ENCODE measurements around the gene LRRTM4.

LRRTM4 gene

DNA sequence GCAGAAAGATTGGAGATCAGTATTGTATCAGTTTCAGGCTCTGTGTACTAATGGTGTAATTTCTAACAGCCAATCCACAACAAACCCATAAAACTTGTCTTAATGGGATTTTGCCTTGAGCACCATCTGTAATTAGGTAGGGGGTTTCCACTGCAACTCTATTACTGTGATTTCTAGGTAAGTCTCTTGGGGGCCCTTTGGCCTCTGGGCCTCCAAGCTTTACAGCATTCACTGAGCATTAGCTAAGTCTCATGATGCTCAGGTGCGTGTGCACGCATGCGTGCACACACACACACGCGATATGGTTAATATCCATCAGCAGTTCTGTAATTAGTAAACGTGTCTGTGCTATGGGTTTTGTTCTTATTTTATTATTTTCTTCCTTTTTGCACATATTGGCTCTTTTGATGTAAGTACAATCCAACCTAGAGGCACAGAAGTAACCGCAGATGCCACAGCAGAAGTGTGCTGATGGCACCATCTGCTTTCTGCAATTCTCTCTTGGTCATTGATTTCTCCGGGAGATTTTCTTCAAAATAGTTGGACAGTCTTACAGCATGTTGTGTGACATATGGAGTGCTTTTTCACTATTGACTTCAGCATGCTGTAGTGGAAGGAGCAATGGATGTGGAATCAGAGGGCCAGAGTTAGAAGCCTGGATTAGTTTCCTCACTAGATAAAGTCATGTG is 592.0 kb downstream of the LRRTM4 start:
- no peak overlapping the region for H3K27ac Mint-ChIP-seq
- H3K9me3 Mint-ChIP-seq = no peaks in the 10 kb centered on the region
- H3K36me3 Mint-ChIP-seq = no peaks in the 10 kb centered on the region
- no peaks in the 10 kb centered on the region for H3K4me1 Mint-ChIP-seq
- H3K4me3 Mint-ChIP-seq = no peak overlapping the region
- no peaks in the 10 kb centered on the region for H3K27me3 Mint-ChIP-seq

DNA sequence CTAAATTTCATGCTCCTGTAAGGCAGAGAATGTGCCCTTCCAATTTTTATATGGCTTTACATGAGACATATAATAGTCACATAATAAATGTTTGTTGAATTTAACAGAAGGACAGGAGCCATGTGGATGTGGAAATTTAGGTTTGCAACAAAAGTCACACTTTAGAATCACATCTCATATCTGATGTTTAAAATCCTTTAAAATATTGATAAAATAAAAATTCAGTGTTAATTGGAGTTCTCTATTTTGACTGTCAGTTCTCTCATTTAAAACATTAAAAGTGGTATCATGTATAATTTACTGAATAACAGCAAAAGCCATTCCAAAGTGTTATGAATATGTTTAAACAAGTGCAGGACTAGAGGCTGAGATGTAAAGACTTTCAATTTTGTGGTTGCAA is 594.1 kb downstream of the LRRTM4 start:
- H3K9me3 Mint-ChIP-seq = no peaks in the 10 kb centered on the region
- no peak overlapping the region for H3K27ac Mint-ChIP-seq
- H3K27me3 Mint-ChIP-seq = no peaks in the 10 kb centered on the region
- H3K4me1 Mint-ChIP-seq = no peaks in the 10 kb centered on the region
- H3K4me3 Mint-ChIP-seq = no peak overlapping the region
- H3K36me3 Mint-ChIP-seq = no peaks in the 10 kb centered on the region

DNA sequence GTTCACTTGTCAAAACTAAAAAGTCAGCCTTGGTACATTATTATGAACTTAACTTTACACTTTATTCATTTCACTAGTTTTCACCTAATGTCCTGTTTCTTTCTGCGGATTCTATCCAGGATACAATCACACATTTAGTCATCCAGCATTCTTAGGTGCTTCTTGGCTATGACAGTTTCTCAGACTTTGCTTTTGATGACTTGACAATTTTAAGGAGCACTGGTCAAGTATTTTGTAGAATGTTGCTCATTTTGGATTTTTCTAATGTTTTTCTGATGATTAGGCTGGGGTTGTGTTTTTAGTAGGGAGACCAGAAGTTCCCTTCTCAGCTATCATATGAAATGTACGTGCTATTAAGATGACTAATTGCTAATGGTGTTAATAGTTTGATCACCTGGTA is 601.2 kb downstream of the LRRTM4 start:
- Mint-ChIP-seq H3K27ac (no peak overlapping the region), H3K4me3 (no peak overlapping the region), H3K27me3 (no peaks in the 10 kb centered on the region)

DNA sequence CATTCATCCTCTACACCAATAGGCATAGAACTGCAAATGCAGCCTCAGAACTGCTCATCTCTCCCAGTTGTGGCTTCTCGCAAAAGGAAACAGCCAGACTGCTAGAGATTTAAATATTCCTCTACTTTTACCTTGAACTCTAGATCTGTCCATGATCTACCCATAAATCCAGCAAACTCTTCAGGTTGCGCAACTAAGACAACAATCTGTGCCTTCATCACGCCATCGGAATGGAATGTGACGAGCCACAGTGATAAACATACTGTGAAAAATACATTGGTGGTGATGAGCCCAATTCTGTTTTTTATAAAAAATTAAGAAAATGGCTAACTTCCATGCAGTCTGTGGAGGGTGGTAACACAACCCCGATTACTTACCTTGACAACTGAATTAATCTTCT is 626.7 kb downstream of the LRRTM4 start:
- no peaks in the 10 kb centered on the region for H3K4me1 Mint-ChIP-seq
- H3K9me3 Mint-ChIP-seq = peaks cover 12% of the 10 kb centered on the region
- no peaks in the 10 kb centered on the region for H3K36me3 Mint-ChIP-seq
- H3K27me3 Mint-ChIP-seq = no peaks in the 10 kb centered on the region
- H3K4me3 Mint-ChIP-seq = no peak overlapping the region
- no peak overlapping the region for H3K27ac Mint-ChIP-seq

More for the DNA sequence above, 601.2 kb downstream of the LRRTM4 start:
- no peaks in the 10 kb centered on the region for H3K9me3 Mint-ChIP-seq
- H3K36me3 Mint-ChIP-seq = no peaks in the 10 kb centered on the region
- H3K4me1 Mint-ChIP-seq = no peaks in the 10 kb centered on the region

DNA sequence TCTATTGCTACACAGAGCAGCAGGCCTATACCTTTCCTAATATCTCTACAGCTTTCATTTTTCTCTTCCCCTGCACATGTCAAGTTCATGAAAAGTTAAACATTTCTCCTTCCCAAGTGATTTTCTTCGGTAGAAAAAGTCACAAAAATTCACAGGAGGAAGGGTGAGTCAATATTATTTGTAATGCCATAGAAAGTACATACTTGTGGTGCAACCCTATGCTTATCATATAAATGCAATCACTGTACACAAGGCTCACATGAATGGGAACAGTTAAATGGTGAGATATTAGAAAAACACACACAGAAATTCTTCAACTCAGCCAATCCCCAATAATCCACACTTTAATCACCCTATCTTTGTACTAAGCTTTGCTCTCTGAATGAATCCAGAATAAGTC is 651.6 kb downstream of the LRRTM4 start:
- Mint-ChIP-seq H3K27me3 (no peaks in the 10 kb centered on the region), H3K9me3 (peaks cover 9% of the 10 kb centered on the region), H3K4me1 (no peaks in the 10 kb centered on the region), H3K36me3 (no peaks in the 10 kb centered on the region), H3K27ac (no peak overlapping the region), H3K4me3 (no peak overlapping the region)

DNA sequence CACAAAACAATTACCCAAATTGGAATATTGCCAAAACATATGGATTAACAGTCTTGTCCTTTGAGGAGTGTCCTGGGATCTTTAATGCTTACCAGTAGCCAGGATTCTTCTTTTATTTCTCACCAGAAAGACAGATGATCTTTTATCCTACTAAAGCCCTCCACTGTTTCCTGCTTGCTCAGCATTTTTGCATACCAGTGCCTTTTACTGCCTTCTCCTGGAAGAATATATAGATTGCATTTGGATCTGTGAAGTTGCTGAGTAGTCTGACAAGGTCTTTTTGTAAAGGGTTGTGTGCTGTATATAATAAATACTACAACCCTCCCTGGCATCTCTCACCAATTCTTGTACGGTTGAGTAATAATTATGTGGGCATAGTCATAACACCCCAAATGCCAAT is 652.2 kb downstream of the LRRTM4 start:
- peaks cover 9% of the 10 kb centered on the region for H3K9me3 Mint-ChIP-seq
- H3K36me3 Mint-ChIP-seq = no peaks in the 10 kb centered on the region
- H3K4me1 Mint-ChIP-seq = no peaks in the 10 kb centered on the region
- H3K27me3 Mint-ChIP-seq = no peaks in the 10 kb centered on the region
- no peak overlapping the region for H3K27ac Mint-ChIP-seq
- no peak overlapping the region for H3K4me3 Mint-ChIP-seq

DNA sequence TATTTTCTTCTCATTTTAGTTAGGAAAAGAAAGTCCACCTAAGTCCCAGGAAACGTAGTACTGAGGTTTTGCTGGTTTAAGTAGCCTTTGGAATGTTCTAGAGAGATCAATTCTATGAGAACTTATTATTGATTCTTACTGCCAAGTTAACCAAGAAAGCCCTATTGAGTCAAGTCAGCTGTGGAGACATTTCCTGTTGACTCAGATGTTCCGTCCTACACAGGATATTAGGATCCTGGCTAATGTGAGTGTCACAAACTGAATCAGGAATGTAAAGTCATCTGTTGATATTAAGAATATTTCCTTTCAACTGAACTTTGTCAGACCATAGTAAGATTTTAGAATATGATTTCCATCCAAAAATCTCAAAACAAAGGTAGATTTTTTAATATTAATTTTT is 654.3 kb downstream of the LRRTM4 start:
- Mint-ChIP-seq H3K9me3 (peaks cover 7% of the 10 kb centered on the region), H3K4me1 (no peaks in the 10 kb centered on the region), H3K36me3 (no peaks in the 10 kb centered on the region), H3K4me3 (no peak overlapping the region), H3K27ac (no peak overlapping the region), H3K27me3 (no peaks in the 10 kb centered on the region)

DNA sequence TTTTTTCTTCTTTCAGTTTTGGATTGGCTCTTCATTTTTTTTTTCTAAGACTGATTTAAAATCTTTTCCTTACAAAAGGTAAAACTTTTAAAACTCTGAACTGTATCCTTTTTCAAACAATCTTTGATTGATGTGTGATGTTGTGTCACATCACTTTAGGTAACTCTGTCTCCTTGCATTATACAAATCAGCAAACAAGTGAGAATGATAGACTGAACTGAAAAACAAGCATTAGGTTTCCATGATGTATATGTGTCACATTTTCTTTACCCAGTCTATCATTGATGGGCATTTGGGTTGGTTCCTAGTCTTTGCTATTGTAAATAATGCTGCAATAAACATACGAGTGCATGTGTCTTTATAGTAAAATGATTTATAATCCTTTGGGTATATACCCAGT is 655.7 kb downstream of the LRRTM4 start:
- Mint-ChIP-seq H3K36me3 (no peaks in the 10 kb centered on the region), H3K27ac (no peak overlapping the region), H3K27me3 (no peaks in the 10 kb centered on the region), H3K9me3 (peaks cover 4% of the 10 kb centered on the region), H3K4me1 (no peaks in the 10 kb centered on the region), H3K4me3 (no peak overlapping the region)

DNA sequence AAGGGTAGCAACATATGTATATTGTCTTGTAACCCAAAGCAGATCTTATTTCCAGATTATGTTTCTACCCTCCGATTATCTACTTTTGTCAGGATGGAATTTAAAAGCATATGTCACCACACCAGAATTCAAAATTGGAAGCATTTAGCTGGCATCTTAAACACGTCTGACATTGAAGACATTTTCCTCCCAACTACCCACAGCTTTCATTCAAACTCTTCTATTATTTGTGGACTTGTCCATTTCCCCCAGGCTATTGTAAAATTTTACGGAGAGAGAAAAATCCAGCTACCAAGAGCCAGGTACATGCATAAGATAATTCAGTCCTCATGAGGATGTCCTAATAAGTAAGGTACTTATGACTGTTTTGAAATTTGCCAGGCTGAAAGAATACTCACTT is 659.3 kb downstream of the LRRTM4 start:
- Mint-ChIP-seq H3K4me1 (no peaks in the 10 kb centered on the region), H3K36me3 (no peaks in the 10 kb centered on the region), H3K27me3 (no peaks in the 10 kb centered on the region), H3K9me3 (no peaks in the 10 kb centered on the region), H3K4me3 (no peak overlapping the region), H3K27ac (no peak overlapping the region)

DNA sequence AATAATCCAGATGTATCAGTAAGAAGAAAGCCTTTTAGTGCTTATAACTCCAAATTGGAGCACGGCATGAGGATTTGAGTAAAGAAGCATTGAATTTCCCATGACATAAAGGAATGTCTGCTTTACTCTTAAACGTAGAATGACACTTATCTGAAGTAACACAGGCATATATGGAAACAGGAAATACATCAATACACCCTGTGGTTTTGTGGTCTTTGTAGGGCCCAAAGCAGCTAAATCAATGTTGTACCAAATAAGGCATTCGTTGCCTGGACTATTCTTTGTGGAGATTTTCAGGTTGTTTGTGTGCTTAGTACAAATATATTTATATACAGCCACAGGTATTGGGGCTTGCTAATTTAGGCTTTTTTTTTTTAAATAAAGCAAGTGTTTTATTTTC is 660.5 kb downstream of the LRRTM4 start:
- Mint-ChIP-seq H3K36me3 (no peaks in the 10 kb centered on the region), H3K9me3 (no peaks in the 10 kb centered on the region), H3K4me3 (no peak overlapping the region), H3K27ac (no peak overlapping the region), H3K4me1 (no peaks in the 10 kb centered on the region), H3K27me3 (no peaks in the 10 kb centered on the region)

DNA sequence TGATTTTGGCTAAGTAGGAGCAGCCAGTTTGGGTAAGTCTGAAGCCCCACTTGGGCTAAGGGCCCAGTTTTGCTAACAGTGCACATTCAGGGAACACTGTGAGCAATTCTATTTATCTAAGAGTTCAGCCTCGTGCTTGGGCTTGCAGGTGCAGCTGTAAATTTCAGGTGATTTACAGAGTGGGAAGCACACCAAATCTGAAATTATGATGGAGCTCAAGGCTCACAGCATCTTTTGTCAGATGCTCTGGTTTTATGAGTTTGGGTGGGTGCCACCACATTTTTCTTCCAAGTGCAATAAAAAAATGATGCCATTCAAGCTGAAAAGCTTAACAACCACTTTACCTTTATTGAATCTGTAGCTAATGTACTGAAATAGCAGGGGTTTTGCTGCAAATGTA is 671.2 kb downstream of the LRRTM4 start:
- no peaks in the 10 kb centered on the region for H3K36me3 Mint-ChIP-seq
- no peaks in the 10 kb centered on the region for H3K27me3 Mint-ChIP-seq
- no peak overlapping the region for H3K4me3 Mint-ChIP-seq
- H3K4me1 Mint-ChIP-seq = no peaks in the 10 kb centered on the region
- no peak overlapping the region for H3K27ac Mint-ChIP-seq
- no peaks in the 10 kb centered on the region for H3K9me3 Mint-ChIP-seq

DNA sequence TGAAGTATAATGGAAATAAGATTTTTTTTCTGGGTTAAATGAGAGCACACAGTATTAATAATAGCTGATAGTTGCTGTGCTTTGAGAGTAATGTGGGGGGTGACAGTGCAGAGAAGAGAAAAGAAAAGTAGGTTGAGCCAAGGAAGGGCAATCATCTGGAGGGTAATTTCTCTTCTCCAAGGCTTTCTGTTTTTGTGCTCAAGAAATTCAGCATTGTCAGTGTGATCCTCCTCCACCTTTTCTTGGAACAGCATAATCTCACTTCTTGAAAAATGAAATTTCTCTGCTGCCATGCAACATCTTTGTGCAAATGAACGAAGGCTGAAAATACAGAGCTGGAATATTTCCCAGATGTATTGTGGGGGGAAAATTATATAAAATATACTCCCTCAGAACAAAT is 673.1 kb downstream of the LRRTM4 start:
- Mint-ChIP-seq H3K9me3 (no peaks in the 10 kb centered on the region), H3K36me3 (no peaks in the 10 kb centered on the region), H3K27ac (no peak overlapping the region), H3K4me1 (no peaks in the 10 kb centered on the region), H3K4me3 (no peak overlapping the region), H3K27me3 (no peaks in the 10 kb centered on the region)

DNA sequence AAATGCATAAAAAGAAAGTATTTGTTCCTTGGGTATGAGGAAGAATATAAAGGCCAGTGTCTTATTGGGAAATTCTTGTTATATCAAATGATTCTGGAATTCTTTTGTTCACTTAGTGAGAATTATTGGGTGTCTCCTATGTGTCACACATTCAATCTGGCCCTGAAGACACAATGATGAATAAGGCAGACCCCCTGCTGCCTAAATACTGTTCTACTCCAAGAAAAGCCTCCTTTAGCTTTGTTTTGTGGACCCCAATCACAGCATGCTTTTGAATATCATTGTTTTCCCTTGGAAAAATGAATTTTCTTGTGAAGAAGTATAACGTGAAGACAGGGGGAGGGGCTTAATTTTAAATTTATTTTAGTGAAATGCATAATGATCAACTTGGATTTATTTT is 682.4 kb downstream of the LRRTM4 start:
- no peaks in the 10 kb centered on the region for H3K4me1 Mint-ChIP-seq
- no peak overlapping the region for H3K4me3 Mint-ChIP-seq
- no peak overlapping the region for H3K27ac Mint-ChIP-seq

DNA sequence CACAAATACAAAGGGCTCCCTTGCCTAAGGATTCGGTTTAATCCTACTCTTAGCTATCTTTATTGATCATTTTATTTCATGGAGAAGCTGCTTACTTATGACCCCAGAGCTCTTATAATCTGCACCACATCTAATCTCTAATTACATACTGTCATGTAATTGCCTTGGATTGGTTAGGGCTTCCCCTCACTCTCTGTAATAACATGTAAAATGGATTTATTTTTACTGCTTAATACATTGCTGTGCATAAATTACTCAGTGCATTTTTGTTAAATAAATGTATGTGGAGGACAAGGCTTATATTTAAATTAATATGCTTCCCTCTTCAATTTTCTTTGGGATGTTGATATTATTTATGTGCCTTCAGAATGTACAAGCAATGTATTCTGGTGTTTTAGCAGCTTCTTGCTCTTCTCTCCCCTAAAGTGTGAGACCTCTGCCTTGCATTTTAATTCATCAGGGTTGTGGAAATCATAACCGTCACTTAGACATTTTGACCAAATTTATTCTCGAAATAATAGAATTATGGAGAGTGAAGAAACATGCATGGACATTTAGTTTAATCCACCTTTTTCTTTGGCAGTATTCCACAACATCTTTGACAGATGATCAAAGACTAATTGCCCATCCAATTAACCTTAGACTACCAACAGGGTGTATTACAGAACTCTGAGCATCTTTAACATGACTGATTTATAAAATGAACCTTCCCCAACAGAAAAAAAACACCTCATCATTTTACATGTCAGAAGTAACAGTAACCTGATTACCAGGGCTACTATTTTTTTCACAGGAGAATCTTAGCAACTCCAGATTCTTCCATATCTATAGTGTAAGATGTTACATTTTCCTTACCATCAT is 692.6 kb downstream of the LRRTM4 start:
- no peaks in the 10 kb centered on the region for H3K36me3 Mint-ChIP-seq
- no peak overlapping the region for H3K4me3 Mint-ChIP-seq
- no peak overlapping the region for H3K27ac Mint-ChIP-seq
- H3K9me3 Mint-ChIP-seq = peaks cover 15% of the 10 kb centered on the region
- H3K4me1 Mint-ChIP-seq = no peaks in the 10 kb centered on the region
- no peaks in the 10 kb centered on the region for H3K27me3 Mint-ChIP-seq

More for the DNA sequence above, 682.4 kb downstream of the LRRTM4 start:
- Mint-ChIP-seq H3K9me3 (peaks cover 12% of the 10 kb centered on the region), H3K36me3 (no peaks in the 10 kb centered on the region), H3K27me3 (no peaks in the 10 kb centered on the region)

DNA sequence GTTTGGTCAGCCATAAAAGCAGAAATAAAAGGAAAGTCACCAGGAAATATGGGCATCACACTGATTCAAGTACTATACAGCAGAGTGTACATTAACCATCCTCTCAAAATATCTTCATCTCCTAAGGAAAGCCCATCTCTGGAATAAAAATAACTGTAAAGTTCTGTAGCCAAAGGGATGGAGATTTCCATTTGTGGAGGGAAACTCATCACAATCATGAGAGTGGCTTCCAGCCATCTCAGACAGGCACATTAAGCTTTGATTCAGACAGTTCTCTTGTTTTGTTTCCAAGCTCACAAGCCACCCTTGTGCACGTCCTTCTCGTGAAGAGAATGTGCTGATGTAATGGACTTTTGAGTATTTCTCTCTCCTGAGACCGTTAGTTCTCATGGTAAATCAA is 695.5 kb downstream of the LRRTM4 start:
- Mint-ChIP-seq H3K4me3 (no peak overlapping the region), H3K27ac (no peak overlapping the region), H3K9me3 (peaks cover 19% of the 10 kb centered on the region), H3K36me3 (no peaks in the 10 kb centered on the region), H3K4me1 (no peaks in the 10 kb centered on the region), H3K27me3 (no peaks in the 10 kb centered on the region)

DNA sequence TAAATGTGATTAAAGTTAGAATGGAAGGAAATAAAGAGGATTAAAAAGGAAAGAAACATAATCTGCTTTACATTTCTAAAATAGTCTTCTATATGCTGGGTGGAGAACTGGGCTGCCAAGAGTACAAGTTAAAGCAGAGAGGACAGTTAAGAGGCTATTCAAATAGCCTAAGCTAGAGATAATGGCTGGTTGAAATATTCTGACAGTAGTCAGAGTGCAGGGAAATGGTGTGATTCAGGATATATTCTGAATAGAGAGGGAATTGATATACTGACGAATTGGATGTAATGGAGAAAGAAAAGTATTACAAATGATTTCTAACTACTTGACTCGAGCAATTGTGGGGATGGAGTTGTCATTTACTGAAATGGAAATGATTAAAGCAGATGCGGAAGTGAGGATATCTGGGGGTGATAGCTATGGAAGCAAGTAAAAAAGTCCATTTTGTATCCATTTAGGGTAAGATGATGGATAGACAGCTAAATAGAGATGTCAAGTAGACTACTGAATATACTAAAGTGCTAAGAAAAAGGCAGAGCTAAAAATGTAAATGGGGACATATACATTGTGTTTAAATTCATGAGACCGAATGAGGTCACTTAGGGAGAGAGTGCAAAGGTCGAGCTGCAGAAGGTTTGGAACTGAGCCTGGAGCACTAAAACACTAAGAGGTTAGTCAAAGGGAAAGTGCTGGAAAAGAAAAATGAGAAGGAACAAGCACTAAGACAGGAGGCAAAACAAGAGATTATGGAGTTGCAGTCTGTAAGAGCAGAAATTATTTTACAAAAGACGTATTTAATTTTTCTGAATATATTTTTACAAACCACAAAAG is 696.8 kb downstream of the LRRTM4 start:
- no peaks in the 10 kb centered on the region for H3K4me1 Mint-ChIP-seq
- H3K9me3 Mint-ChIP-seq = peaks cover 19% of the 10 kb centered on the region
- no peak overlapping the region for H3K27ac Mint-ChIP-seq
- H3K36me3 Mint-ChIP-seq = no peaks in the 10 kb centered on the region
- H3K27me3 Mint-ChIP-seq = no peaks in the 10 kb centered on the region
- no peak overlapping the region for H3K4me3 Mint-ChIP-seq

All from activated naive CD4-positive, alpha-beta T cell treated with anti-CD3 and anti-CD28 coated beads, Interleukin-2, amount 50 U/mL, for 24 hours (primary cell).